Suprapubic skin (tissue), 4 donors: Measurements from ENCODE around the gene MLKL. TPM values are rescaled to one million over a fixed set of nuclear protein-coding genes. Genes with fewer than 3 reads are reported as not detected.
"Not testable (repeated sequence)": the region's sequence is repeated elsewhere in the genome, so short reads cannot be mapped to it uniquely, and the experiment has no call there.

Experiments
- DNase-seq, 2 donors: peaks; one replicate each; pipeline ENCODE4 v3.0.0-alpha.2; 2019; ENCODE audit warnings: low spot score in 2 of 2
- H3K27ac ChIP-seq: fragments of 200-600 bp; sonication (generic); one replicate; pipeline ENCODE4 v1.5.1; 2019
- H3K27me3 ChIP-seq: fragments of 200-600 bp; sonication (generic); one replicate; pipeline ENCODE4 v1.5.1; 2019
- H3K36me3 ChIP-seq: fragments of 200-600 bp; sonication (generic); one replicate; pipeline ENCODE4 v1.5.1; 2019
- H3K4me1 ChIP-seq: fragments of 200-600 bp; sonication (generic); one replicate; pipeline ENCODE4 v1.5.1; 2019
- H3K4me3 ChIP-seq: fragments of 200-600 bp; sonication (generic); one replicate; pipeline ENCODE4 v1.5.1; 2019; ENCODE audit warnings: mild to moderate bottlenecking
- H3K9me3 ChIP-seq: fragments of 200-600 bp; sonication (generic); one replicate; pipeline ENCODE4 v1.5.1; 2019
- EP300 ChIP-seq: sonication (generic); formaldehyde crosslinking; IDR thresholded peaks from one replicate; pipeline ENCODE4 v1.6.1; 2017; ENCODE audit warnings: antibody characterized with exemption
- POLR2A ChIP-seq, 2 donors: fragments of 450-650 bp; IDR thresholded peaks; one replicate each; pipeline ENCODE4 v1.6.1; 2017; ENCODE audit warnings: antibody characterized with exemption in 2 of 2, mild to moderate bottlenecking in 2 of 2, moderate library complexity in 2 of 2
- POLR2AphosphoS5 ChIP-seq, 3 donors: sonication (generic); formaldehyde crosslinking; IDR thresholded peaks; one replicate each; pipeline ENCODE4 v1.6.1; 2017; ENCODE audit warnings: antibody characterized with exemption in 3 of 3
- WGBS: methylation state at CpG from one replicate; pipeline ENCODE4 v1.1.5; 2018; 5-methylcytosine and 5-hydroxymethylcytosine counted together
- total RNA-seq, 4 donors: library from RNA; depleted of rRNA; stranded (reverse); fragments of >200 nt; gene quantifications; one replicate each; pipeline ENCODE4 v1.1.0, GENCODE V29; 2016
- TF ChIP-seq, protein P1 (sequence below), 2 donors: fragments of 200-600 bp in 1 of 2; fragments of 450-650 bp in 1 of 2; sonication (generic) in 1 of 2; IDR thresholded peaks; one replicate each; pipeline ENCODE4 v1.5.1; 2016 to 2019; ENCODE audit warnings: antibody characterized with exemption in 2 of 2, mild to moderate bottlenecking in 1 of 2, moderate library complexity in 1 of 2

Gene MLKL
- total RNA-seq, 4 donors from 2014 or later: 3.1 to 12.0 (median 7.0) TPM

DNA sequence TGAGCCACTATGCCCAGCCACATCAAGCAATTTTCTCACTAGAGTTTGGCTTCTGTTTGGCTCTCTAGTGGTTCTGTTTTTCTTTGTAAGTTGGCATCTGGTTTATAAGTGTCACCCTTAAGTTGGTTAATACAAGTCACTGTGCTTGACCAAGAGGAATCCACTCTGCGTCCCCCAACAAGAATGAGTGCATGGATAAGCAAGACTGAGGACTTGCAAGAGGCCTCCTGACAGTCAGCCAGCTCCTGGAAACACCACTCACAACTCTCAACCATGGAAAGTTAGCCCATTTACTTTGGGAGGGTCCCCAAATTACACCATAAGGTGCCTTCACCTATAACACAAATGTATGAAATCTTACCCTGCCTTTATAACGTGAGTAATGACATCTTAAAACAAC is 41.6 kb downstream of the MLKL start:
- Histone ChIP-seq H3K4me1 (peaks cover 50% of the 10 kb centered on the region), H3K4me3 (no peak overlapping the region), H3K9me3 (no peaks in the 10 kb centered on the region), H3K36me3 (peaks cover 28% of the 10 kb centered on the region), H3K27ac (peak overlapping the region; percentile 1), H3K27me3 (no peaks in the 10 kb centered on the region)
- WGBS: 88% methylated on average over 2 of the region's 2 CpGs
- no peak for DNase-seq
- TF ChIP-seq, protein P1, sequence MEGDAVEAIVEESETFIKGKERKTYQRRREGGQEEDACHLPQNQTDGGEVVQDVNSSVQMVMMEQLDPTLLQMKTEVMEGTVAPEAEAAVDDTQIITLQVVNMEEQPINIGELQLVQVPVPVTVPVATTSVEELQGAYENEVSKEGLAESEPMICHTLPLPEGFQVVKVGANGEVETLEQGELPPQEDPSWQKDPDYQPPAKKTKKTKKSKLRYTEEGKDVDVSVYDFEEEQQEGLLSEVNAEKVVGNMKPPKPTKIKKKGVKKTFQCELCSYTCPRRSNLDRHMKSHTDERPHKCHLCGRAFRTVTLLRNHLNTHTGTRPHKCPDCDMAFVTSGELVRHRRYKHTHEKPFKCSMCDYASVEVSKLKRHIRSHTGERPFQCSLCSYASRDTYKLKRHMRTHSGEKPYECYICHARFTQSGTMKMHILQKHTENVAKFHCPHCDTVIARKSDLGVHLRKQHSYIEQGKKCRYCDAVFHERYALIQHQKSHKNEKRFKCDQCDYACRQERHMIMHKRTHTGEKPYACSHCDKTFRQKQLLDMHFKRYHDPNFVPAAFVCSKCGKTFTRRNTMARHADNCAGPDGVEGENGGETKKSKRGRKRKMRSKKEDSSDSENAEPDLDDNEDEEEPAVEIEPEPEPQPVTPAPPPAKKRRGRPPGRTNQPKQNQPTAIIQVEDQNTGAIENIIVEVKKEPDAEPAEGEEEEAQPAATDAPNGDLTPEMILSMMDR (IDR thresholded peaks at IDR 0.05): no peak
- TF ChIP-seq EP300 (no peak), POLR2AphosphoS5 (IDR thresholded peaks at IDR 0.05) (no peak), POLR2A (IDR thresholded peaks at IDR 0.05) (no peak)

DNA sequence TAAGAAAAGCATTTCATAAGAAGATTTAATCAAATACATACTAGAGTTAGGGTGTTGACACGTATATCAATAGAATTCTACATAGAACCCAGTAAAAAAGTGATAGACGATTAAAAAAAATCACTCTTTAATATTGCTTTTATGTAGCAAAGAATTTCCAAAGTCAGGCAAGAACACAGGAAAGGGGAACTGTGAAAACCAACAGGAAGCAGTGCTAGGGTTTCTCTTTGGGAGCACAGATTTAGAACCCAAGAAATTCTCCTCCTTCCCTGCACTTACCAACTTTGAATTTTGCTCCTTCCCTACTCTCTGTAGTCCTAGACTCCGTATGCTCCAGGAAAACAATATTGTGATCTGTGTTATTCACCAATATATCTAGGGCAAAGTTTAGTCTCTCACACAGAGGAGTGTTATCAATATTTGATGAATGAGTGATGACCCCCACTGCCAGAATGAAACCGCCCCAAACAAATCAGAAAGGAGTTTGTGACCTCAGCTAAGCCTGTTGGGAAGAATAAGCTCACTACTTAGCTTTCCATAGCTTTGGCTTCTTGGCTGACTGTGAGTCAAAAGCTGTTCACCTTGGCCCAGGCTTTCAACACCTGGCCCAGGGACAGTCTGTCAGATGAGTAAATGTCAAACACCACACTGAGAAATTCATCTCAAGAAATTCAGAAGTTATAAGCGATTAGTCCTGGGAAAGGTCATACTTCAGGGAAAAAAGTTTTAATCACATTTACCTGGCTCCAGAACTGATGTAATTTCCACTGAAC is 42.6 kb downstream of the MLKL start:
- Histone ChIP-seq H3K27ac (no peak overlapping the region), H3K27me3 (no peaks in the 10 kb centered on the region), H3K36me3 (peaks cover 21% of the 10 kb centered on the region), H3K9me3 (no peaks in the 10 kb centered on the region), H3K4me1 (peaks cover 52% of the 10 kb centered on the region), H3K4me3 (no peak overlapping the region)
- TF ChIP-seq POLR2AphosphoS5 (IDR thresholded peaks at IDR 0.05) (no peak), EP300 (no peak), POLR2A (IDR thresholded peaks at IDR 0.05) (no peak)
- TF ChIP-seq, protein P1 (IDR thresholded peaks at IDR 0.05): no peak
- no peak for DNase-seq
- WGBS: 49% methylated on average over 5 of the region's 5 CpGs

DNA sequence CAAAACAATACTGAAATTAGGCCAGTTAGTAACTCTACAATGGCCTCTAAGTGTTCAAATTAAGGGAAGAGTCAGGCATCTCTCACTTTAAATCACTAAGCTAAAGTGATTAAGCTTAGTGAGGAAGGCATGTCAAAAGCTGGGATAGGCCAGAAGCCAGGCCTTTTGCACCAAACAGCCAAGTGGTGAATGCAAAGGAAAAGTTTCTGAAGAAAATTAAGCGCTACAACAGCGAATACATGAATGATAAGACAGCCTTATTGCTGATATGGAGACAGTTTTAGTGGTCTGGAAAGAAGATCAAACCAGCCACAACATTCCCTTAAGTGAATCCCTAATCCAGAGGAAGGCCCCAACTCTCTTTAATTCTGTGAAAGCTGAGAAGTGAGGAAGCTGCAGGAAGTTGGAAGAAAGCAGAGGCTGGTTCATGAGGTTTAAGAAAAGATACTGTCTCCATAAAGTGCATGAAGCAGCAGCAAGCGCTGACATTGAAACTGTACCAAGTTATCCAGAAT is 46.1 kb downstream of the MLKL start:
- TF ChIP-seq POLR2A (IDR thresholded peaks at IDR 0.05): no peak
- no peak for DNase-seq
- H3K9me3 ChIP-seq: no peaks in the 10 kb centered on the region
- H3K4me3 ChIP-seq: no peak overlapping the region
- H3K36me3 ChIP-seq: peaks cover 24% of the 10 kb centered on the region
- no peaks in the 10 kb centered on the region for H3K27me3 ChIP-seq
- no peak overlapping the region for H3K27ac ChIP-seq
- 81% methylated on average over 3 of the region's 3 CpGs for WGBS
- peaks cover 41% of the 10 kb centered on the region for H3K4me1 ChIP-seq

DNA sequence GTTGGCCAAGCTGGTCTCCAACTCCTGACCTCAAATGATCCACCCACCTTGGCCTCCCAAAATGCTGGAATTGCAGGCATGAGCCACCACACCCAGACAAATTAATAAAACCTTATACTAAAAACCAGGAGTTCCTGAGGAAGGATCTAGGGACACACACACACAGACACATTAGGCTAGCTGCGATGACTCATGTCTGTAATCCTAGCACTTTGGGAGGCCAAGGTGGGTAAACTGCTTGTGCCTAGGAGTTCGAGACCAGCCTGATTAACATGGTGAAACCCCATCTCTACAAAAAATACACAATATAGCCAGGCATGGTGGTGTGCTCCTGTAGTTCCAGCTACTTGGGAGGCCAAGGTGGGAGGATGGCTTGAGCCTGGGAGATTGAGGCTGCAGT is 47.8 kb downstream of the MLKL start:
- not testable (repeated sequence) for H3K4me3 ChIP-seq, H3K9me3 ChIP-seq, DNase-seq, H3K27ac ChIP-seq, H3K27me3 ChIP-seq
- H3K4me1 ChIP-seq: peaks cover 24% of the 10 kb centered on the region
- peaks cover 28% of the 10 kb centered on the region for H3K36me3 ChIP-seq
- 82% methylated on average over 2 of the region's 2 CpGs for WGBS

DNA sequence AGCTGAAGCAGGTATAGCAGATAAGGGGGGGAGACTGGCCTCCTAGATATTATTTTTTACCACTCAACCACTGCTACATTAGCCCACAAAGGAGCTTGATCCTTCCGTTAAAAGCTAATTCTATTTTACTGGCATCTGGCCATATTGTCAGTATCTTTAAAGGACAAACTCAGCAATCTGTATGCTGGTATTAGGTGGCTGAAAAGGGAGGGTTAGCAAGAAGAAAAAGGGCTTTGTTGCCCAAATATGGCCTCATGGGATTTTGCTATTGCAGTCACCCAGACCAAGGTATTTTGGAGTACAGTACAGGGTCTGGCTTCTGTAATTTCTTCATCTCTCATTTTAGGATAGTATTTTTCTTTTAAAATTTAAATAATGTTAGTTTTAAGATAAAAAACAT is 48.4 kb downstream of the MLKL start:
- TF ChIP-seq POLR2A (IDR thresholded peaks at IDR 0.05) (no peak), POLR2AphosphoS5 (IDR thresholded peaks at IDR 0.05) (no peak), EP300 (no peak)
- TF ChIP-seq, protein P1 (IDR thresholded peaks at IDR 0.05): no peak
- no peak overlapping the region for H3K4me3 ChIP-seq
- no peaks in the 10 kb centered on the region for H3K9me3 ChIP-seq
- peaks cover 22% of the 10 kb centered on the region for H3K4me1 ChIP-seq
- DNase-seq: no peak
- H3K36me3 ChIP-seq: peaks cover 34% of the 10 kb centered on the region
- H3K27ac ChIP-seq: no peak overlapping the region
- no peaks in the 10 kb centered on the region for H3K27me3 ChIP-seq
- WGBS: 56% methylated on average over 1 of the region's 1 CpG

DNA sequence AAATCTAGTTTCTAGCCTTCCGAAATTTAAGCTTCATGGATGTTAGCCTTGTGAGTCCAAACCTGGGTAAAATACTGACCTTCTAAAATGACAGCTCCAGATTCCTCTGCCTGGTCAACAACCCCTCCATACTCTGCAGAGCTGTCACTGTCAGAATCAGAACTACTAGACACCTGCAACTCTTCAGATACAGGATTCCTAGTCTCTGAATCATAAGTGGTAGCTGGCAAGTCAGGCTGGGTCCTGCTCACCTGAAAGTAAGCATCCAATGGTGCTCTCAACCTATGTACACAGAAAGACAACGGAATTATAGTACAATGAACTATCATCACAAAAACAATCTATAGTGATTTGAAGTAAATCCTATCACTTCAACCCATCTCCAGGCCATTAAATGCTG is 48.8 kb downstream of the MLKL start:
- Histone ChIP-seq H3K4me1 (peaks cover 22% of the 10 kb centered on the region), H3K27me3 (no peaks in the 10 kb centered on the region), H3K4me3 (no peak overlapping the region), H3K27ac (no peak overlapping the region), H3K9me3 (no peaks in the 10 kb centered on the region), H3K36me3 (peaks cover 38% of the 10 kb centered on the region)
- no peak for DNase-seq
- 82% methylated on average over 2 of the region's 2 CpGs for WGBS
- TF ChIP-seq POLR2A (IDR thresholded peaks at IDR 0.05) (no peak), POLR2AphosphoS5 (IDR thresholded peaks at IDR 0.05) (no peak), EP300 (no peak)
- TF ChIP-seq, protein P1 (IDR thresholded peaks at IDR 0.05): no peak
